ENCODE results near the gene PTPRR. TPM values are rescaled to one million over a fixed set of nuclear protein-coding genes. Genes with fewer than 3 reads are reported as not detected.

PTPRR gene
- polyA plus RNA-seq, 1 of the 3 experiments (the other 2 are of a cell fraction): 1.4 TPM

- Histone ChIP-seq H3K79me2 (ENCODE audit: insufficient read depth) (no peaks in the 10 kb centered on the region), H4K20me1 (ENCODE audit: insufficient read depth) (no peaks in the 10 kb centered on the region), H3F3A (replicated peaks; ENCODE audit: insufficient read depth) (peaks cover 5% of the 10 kb centered on the region), H3K36me3 (replicated peaks in 1 of 2; ENCODE audit: control insufficient read depth in 1 of 2, insufficient read depth in 2 of 2, low read length in 1 of 2) (no peaks in the 10 kb centered on the region), H3K9me2 (no peaks in the 10 kb centered on the region), H3K4me2 (no peak overlapping the region), H2AFZ (ENCODE audit: low read depth) (no peak overlapping the region), H3K9me3 (no peaks in the 10 kb centered on the region), H3K27ac (ENCODE audit: low read depth in 2 of 2, low read length in 1 of 2) (no peak overlapping the region), H3K27me3 (ENCODE audit: insufficient read depth) (no peaks in the 10 kb centered on the region), H3K4me1 (ENCODE audit: control insufficient read depth in 1 of 2, insufficient read depth in 2 of 2, low read depth in 1 of 2, low read length in 1 of 2) (peaks cover 3 to 16% of the 10 kb centered on the region in 2 experiments; a peak in 3 of 4 replicates), H3K4me3 (ENCODE audit: low read depth in 2 of 2, low read length in 1 of 2) (no peak overlapping the region), H3K9ac (no peak overlapping the region)
- POLR2A ChIA-PET: no interaction called here
- TF ChIP-seq SIN3A (IDR thresholded peaks at IDR 0.05; ENCODE audit: borderline replicate concordance, low read depth, low read length) (no peak), TEAD4 (IDR thresholded peaks at IDR 0.05; ENCODE audit: borderline replicate concordance, insufficient read depth) (no peak), MXI1 (IDR thresholded peaks at IDR 0.05; ENCODE audit: low read depth, low read length) (no peak), CHD2 (IDR thresholded peaks at IDR 0.05; ENCODE audit: low read length, partially characterized antibody) (no peak), RFX5 (IDR thresholded peaks at IDR 0.05; ENCODE audit: low read length) (no peak), FOXM1 (IDR thresholded peaks at IDR 0.05; ENCODE audit: low read depth) (no peak), MEF2A (IDR thresholded peaks at IDR 0.05; ENCODE audit: borderline replicate concordance, low read depth) (no peak), TAF1 (IDR thresholded peaks at IDR 0.05; ENCODE audit: borderline replicate concordance, low read depth, low read length) (no peak), GATA2 (CRISPR knock-in tag; IDR thresholded peaks at IDR 0.05) (no peak), YY1 (IDR thresholded peaks at IDR 0.05; ENCODE audit: low read depth) (no peak), TCF12 (IDR thresholded peaks at IDR 0.05) (no peak), RAD21 (IDR thresholded peaks at IDR 0.05; ENCODE audit: low read length) (no peak), GABPA (IDR thresholded peaks at IDR 0.05; ENCODE audit: low read depth) (no peak), RXRA (IDR thresholded peaks at IDR 0.05; ENCODE audit: borderline replicate concordance, low read depth) (no peak), JUND (IDR thresholded peaks at IDR 0.05) (no peak), FOSL2 (IDR thresholded peaks at IDR 0.05; ENCODE audit: borderline replicate concordance, low read depth) (no peak), ELF1 (IDR thresholded peaks at IDR 0.05) (no peak)
- 62% methylated on average over 2 of the region's 2 CpGs for whole genome bisulfite sequencing (ENCODE audit: low lambda C conversion rate)
- no peak for DNase-seq
- CTCF ChIA-PET: no interaction called here
Observed at GRCh38 chr12:70667253-70667652, 253.3 kb downstream of the PTPRR start.

- Histone ChIP-seq H3K4me3 (ENCODE audit: low read depth in 2 of 2, low read length in 1 of 2) (no peak overlapping the region), H3K9ac (no peak overlapping the region), H3K9me2 (no peaks in the 10 kb centered on the region), H4K20me1 (ENCODE audit: insufficient read depth) (no peaks in the 10 kb centered on the region), H3K79me2 (ENCODE audit: insufficient read depth) (no peaks in the 10 kb centered on the region), H3K4me1 (ENCODE audit: control insufficient read depth in 1 of 2, insufficient read depth in 2 of 2, low read depth in 1 of 2, low read length in 1 of 2) (peaks cover 11 to 17% of the 10 kb centered on the region in 2 experiments; a peak in 3 of 4 replicates), H3K27me3 (ENCODE audit: insufficient read depth) (no peaks in the 10 kb centered on the region), H3K9me3 (no peaks in the 10 kb centered on the region), H3F3A (replicated peaks; ENCODE audit: insufficient read depth) (peaks cover 5% of the 10 kb centered on the region), H3K4me2 (no peak overlapping the region), H2AFZ (ENCODE audit: low read depth) (no peak overlapping the region), H3K36me3 (replicated peaks in 1 of 2; ENCODE audit: control insufficient read depth in 1 of 2, insufficient read depth in 2 of 2, low read length in 1 of 2) (no peaks in the 10 kb centered on the region), H3K27ac (ENCODE audit: low read depth in 2 of 2, low read length in 1 of 2) (no peak overlapping the region)
- TF ChIP-seq MXI1 (IDR thresholded peaks at IDR 0.05; ENCODE audit: low read depth, low read length) (no peak), FOXJ3 (CRISPR knock-in tag; IDR thresholded peaks at IDR 0.05) (no peak), USF1 (IDR thresholded peaks at IDR 0.05; ENCODE audit: borderline replicate concordance, low read depth) (no peak), REST (IDR thresholded peaks at IDR 0.05; ENCODE audit: low read depth, low read length) (no peak), RFX5 (IDR thresholded peaks at IDR 0.05; ENCODE audit: low read length) (no peak), SMC3 (IDR thresholded peaks at IDR 0.05; ENCODE audit: low read depth, low read length) (no peak), RAD21 (IDR thresholded peaks at IDR 0.05; ENCODE audit: low read length) (no peak), JUND (IDR thresholded peaks at IDR 0.05) (no peak), ELF1 (IDR thresholded peaks at IDR 0.05) (no peak), RCOR1 (IDR thresholded peaks at IDR 0.05; ENCODE audit: low read length) (no peak), EZH2phosphoT487 (IDR thresholded peaks at IDR 0.05; ENCODE audit: borderline replicate concordance, low read depth) (no peak), GABPA (IDR thresholded peaks at IDR 0.05; ENCODE audit: low read depth) (no peak)
- POLR2A ChIA-PET: no interaction called here
- CTCF ChIA-PET: interaction anchor here (0.8 kb wide), 1 partner anchor 10 kb away, joined by 3 read pairs; no protein-coding TSS in a partner anchor
- no peak for DNase-seq
- 98% methylated on average over 1 of the region's 1 CpG for WGBS (ENCODE audit: low lambda C conversion rate)
Observed at GRCh38 chr12:70666364-70666763, 254.2 kb downstream of the PTPRR start.
